GM20000 (cell line): ENCODE measurements around the gene PPP1R9B.

Experiments used
- DNase-seq: peaks from one replicate; pipeline ENCODE4 v3.0.0; 2012; ENCODE audit warnings: low spot score
- CTCF ChIP-seq: IDR thresholded peaks from 2 replicates; pipeline ENCODE4 v1.5.1; 2012; ENCODE audit warnings: mild to moderate bottlenecking, control low read depth; ENCODE audit errors: extremely low read depth, missing control alignments

The PPP1R9B gene

GRCh38 chr17:50194934-50195865 is 44.7 kb upstream of the PPP1R9B start:
- DNase-seq, result no peak

GRCh38 chr17:50194140-50194933 is 43.9 kb upstream of the PPP1R9B start:
- TF ChIP-seq CTCF, result no peak
- no peak for DNase-seq

More at GRCh38 chr17:50194934-50195865, 44.7 kb upstream of the PPP1R9B start:
- no peak for TF ChIP-seq CTCF

GRCh38 chr17:50192618-50193291 is 42.3 kb upstream of the PPP1R9B start:
- TF ChIP-seq CTCF, result no peak
- peak; percentile 53 for DNase-seq

GRCh38 chr17:50192144-50192617 is 41.7 kb upstream of the PPP1R9B start:
- no peak for TF ChIP-seq CTCF
- DNase-seq, result no peak

- no peak for DNase-seq
- no peak for TF ChIP-seq CTCF
Observed at GRCh38 chr17:50191359-50192143, 41.1 kb upstream of the PPP1R9B start.

GRCh38 chr17:50190603-50191358 is 40.3 kb upstream of the PPP1R9B start:
- TF ChIP-seq CTCF, result no peak
- no peak for DNase-seq
